ENCODE data around the gene TEF.

DNA sequence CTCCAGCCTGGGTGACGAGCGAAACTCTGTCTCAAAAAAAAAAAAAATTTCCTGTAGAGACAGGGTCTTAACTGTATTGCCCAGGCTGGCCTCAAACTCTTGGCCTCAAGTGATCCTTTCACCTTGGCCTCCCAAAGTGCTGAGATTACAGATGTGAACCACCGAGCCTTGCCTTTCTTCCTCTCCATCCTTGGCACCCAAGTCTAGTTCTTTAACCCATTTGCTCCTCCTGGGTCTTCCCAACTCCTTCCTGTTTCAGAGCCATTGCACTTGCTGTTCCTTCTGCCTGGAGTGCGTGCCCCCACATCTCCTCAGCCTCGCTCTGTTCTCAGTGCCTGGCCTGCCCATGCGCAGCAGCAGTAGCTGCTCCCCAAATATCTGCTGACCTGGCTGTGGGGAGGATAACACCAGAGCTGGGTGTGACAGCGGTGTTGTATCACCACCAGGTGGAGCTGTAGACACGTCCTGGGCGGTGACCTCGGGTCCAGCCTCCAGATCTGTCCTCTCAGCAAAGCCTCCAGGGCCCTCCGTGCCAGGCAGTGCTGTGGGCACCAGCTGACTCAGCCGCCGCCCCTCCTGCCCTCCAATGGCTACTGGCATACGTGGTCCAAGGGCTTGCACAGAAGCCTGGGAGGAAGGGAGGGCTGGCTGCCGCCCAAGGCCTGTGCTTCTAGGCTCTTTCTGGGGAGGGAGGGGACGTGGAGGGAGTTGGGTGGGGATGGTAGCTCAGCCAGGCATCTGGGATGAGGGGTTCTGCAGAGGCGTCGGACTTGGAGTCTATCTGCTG lies 22.0 kb downstream of the TEF start:
- TF ChIP-seq, protein P1, sequence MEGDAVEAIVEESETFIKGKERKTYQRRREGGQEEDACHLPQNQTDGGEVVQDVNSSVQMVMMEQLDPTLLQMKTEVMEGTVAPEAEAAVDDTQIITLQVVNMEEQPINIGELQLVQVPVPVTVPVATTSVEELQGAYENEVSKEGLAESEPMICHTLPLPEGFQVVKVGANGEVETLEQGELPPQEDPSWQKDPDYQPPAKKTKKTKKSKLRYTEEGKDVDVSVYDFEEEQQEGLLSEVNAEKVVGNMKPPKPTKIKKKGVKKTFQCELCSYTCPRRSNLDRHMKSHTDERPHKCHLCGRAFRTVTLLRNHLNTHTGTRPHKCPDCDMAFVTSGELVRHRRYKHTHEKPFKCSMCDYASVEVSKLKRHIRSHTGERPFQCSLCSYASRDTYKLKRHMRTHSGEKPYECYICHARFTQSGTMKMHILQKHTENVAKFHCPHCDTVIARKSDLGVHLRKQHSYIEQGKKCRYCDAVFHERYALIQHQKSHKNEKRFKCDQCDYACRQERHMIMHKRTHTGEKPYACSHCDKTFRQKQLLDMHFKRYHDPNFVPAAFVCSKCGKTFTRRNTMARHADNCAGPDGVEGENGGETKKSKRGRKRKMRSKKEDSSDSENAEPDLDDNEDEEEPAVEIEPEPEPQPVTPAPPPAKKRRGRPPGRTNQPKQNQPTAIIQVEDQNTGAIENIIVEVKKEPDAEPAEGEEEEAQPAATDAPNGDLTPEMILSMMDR (conservative IDR thresholded peaks at IDR 0.05 in 1 of 2, IDR thresholded peaks at IDR 0.05 in 1 of 2; ENCODE audit: low read depth in 1 of 2, low read length in 2 of 2), result peak; percentile 95 to 96
- no peak for TF ChIP-seq EZH2 (IDR thresholded peaks at IDR 0.05; ENCODE audit: low read length, missing control alignments)

Data from fibroblast of lung (primary cell).